CD4-positive, alpha-beta T cell treated with Interleukin-4 for 4 hours (primary cell): ENCODE measurements around the gene LRRC59.
"Not testable (repeated sequence)": the region's sequence is repeated elsewhere in the genome, so short reads cannot be mapped to it uniquely, and the experiment has no call there.

Source experiments
- DNase-seq: peaks from one replicate; pipeline ENCODE4 v3.0.0-alpha.2; 2020

LRRC59 gene

DNA sequence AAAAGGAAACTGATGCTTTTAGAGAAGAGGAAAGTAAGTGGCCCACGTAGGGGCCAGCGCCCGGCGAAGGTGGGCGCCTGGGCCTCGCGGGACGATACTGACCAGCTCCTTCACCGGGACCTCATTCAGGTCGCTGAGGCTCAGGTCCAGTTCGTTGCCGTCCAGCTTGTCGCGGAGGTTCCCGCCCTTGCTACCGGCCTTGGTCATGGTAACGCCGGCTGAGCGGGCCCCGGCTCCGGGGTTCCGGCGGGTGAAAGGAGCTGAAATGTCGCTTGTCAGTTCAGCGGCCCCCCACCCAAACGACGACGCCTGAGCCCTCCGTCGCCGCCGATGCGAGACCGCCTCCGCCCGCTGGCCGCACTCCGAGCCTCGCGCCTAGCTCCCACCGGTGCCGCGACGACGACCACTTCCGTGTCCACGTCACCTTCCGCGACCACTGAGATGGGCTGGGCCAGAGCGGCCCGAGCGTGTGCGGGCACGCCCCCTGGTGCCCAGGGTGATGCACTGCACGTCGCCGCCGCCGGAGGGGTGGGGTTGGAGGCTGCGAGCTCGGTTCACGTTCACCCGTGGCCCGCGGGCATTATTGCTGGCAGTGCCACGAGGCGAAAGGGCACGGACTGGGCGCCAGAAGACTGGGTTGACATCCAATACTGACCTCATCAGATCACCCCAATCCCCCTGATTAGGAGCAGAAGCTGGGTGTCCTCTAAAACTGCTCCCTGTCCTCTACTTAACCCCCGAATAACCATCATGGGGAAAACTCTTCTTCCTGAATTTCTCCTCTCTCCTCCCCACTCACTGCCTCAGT lies at the start of gene LRRC59:
Gene LRRC59, minus strand, starts transcription at position 413 of the 808 bp plus-strand sequence. Its CDS starts 206 bp downstream, at position 207.
- peak; percentile 88 for DNase-seq

- no peak for DNase-seq
Observed at GRCh38 chr17:50445730-50446325, 48.5 kb upstream of the LRRC59 start.

DNA sequence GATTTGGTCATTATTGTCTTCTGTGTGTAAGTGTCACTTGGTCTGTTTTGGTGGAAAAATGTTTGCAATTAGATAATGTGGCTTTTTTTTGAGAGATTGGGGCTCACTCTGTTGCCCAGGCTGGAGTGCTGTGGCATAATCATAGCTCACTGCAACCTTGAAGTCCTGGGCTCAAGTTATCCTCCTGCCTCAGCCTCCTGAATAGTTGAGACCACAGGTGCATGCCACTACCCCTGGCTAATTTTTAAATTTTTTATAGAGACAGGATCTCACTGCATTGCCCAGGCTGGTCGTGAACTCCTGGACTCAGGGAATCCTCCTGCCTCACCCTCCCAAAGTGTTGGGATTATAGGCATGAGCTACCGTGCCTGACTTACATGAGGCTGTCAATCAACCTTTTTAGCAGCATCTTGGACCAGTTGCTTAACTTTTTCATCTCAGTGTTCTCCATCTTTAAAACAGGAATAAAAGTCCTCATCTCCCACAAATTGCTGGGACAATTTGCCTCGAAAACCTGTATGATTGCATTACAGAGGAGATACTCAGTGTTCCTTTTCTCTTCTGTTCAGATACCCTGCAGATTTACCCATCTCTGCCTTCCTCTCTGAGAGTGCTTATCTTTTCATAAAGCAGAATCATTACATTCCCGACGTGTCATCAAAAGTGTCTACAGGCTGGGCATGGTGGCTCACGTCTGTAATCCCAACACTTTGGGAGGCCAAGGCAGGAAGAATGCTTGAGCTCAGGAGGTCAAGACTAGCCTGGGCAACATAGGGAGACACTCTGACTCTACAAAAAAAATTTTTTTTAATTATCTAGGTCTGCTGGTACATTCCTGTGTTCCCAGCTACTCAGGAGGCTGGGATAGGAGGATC lies 47.8 kb upstream of the LRRC59 start:
- no peak for DNase-seq

DNA sequence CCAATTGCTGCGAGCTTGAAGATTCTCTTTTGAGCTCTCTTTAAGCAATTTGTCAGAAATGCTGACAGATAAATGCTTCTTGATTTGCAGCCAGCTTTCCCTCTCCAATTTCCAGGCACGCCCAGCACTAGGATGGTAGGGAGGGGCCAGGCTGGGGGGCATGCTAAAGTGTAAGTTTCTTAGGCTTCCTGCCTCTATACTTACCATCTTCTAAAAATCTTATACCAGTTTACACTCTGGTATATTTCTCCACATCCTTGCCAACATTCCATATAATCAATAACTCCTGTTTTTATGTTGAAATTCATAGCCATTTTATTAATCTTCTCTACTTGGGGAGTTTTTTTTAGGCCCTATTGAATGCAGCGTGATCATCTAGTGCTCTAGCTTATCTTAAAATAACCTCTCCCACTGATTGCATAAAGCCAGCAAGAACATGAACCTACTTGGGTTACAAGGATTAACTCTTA lies 46.2 kb upstream of the LRRC59 start:
- no peak for DNase-seq

GRCh38 chr17:50440838-50441829 lies 43.8 kb upstream of the LRRC59 start:
- DNase-seq = no peak

DNA sequence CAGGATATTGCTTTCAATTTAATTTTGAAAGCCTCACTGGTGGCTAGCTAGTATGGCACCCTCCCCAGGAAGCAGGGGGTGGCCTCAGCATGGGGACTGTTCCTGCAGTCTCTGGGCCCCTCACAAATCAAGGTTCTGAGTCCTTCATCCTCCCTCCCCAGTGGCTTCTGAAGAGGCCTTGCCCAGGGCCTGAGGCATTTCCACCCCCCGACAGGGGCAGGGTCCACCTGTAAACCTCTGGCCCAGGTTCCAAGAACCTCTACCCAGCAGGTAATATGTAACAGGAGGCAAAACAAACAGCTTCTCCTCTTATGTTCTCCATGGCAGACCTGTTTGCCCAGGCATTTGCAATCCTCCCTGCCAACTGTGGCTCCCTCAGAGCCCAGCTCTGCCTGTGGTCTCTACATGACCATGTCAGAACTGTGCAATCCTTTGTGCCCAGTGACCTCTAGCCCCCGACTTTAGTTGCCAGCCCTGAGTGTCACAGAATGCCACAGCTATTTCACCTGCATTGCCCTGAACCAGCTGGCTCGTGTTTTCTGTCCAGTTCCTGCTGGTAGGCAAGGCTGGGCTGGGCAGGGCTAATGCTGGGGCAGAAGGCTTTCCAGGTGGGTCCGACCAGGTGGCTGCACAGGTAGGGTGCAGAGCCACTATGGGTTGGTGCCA lies 43.0 kb upstream of the LRRC59 start:
- DNase-seq = no peak

DNA sequence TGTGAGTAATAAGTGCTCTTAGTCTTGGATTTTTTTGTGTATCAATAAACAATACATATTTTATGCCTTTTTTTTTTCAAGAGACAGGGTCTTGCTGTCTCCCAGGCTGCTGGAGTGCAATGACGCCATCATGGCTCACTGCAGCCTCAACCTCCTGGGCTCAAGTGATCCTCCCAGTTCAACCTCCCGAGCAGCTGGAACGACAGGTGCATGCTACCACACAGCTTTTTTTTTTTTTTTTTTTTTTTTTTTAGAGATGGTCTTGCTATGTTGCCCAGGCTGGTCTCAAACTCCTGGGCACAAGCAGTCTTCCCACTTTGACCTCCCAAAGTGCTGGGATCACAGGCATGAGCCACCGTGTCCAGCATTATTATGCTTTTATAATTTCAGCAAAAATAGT lies 41.7 kb upstream of the LRRC59 start:
- DNase-seq = no peak

DNA sequence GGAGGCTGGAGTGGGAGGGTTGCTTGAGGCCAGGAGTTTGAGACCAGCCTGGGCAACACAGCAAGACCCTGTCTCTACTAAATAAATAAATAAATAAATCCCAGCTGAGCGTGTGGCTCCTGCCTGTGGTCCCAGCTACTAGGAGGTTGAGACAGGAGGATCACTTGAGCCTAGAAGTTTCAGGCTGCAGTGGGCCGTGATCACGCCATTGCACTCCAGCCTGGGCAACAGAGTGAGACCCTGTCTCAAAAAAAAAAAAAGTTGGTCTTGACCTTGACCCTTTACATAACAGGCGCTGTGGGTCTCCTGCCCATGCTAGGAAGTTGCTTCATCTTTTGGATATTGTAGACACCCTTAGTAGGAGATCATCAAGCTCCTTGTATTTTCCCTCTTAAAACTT lies 40.1 kb upstream of the LRRC59 start:
- no peak for DNase-seq

- no peak for DNase-seq
Observed at GRCh38 chr17:50432125-50432762, 34.9 kb upstream of the LRRC59 start.

- no peak for DNase-seq
Observed at GRCh38 chr17:50430821-50431618, 33.7 kb upstream of the LRRC59 start.

- DNase-seq = no peak
Observed at GRCh38 chr17:50429793-50430192, 32.5 kb upstream of the LRRC59 start.

DNA sequence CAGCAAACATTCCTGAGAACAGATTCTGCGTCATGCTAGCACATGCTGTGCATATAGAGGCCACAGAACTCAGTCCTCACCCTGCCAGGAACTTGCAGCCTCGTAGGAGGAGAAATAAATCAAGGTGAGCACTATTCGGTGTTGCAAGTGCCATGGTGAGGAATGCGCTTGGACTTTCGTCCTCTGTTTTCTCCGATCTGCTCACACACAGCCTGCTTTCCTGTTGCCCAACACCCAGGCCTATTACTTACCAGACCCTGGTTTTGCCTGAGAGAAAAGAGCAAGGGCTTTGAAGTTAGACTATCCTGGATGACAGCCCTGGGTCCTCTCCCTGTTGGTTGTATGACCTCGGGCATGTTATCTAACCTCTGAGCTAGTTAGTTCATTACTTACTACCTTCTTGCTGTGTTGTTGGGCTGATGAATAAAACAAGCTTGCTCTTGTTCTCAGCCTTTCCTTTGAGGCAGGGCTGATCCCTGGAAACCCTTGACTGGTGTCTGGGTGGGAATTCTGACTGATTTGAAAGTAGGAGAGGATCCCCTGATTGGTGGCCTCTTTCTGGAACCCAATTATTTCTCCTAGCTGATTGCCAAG lies 31.6 kb upstream of the LRRC59 start:
- DNase-seq = no peak

DNA sequence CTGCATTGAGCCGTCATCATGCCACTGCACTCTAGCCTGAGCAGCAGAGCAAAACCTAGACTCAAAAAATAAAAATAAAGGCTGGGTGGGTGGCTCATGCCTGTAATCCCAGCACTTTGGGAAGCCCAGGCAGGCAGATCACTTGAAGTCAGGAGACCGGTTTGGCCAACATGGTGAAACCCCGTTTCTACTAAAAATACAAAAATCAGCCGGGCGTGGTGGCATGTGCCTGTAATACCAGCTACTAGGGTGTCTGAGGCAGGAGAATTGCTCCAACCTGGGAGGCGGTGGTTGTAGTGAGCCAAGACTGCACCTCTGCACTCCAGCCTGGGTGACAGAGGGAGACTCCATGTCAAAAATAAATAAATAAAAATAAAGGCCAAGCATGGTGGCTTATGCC lies 30.8 kb upstream of the LRRC59 start:
- not testable (repeated sequence) for DNase-seq

DNA sequence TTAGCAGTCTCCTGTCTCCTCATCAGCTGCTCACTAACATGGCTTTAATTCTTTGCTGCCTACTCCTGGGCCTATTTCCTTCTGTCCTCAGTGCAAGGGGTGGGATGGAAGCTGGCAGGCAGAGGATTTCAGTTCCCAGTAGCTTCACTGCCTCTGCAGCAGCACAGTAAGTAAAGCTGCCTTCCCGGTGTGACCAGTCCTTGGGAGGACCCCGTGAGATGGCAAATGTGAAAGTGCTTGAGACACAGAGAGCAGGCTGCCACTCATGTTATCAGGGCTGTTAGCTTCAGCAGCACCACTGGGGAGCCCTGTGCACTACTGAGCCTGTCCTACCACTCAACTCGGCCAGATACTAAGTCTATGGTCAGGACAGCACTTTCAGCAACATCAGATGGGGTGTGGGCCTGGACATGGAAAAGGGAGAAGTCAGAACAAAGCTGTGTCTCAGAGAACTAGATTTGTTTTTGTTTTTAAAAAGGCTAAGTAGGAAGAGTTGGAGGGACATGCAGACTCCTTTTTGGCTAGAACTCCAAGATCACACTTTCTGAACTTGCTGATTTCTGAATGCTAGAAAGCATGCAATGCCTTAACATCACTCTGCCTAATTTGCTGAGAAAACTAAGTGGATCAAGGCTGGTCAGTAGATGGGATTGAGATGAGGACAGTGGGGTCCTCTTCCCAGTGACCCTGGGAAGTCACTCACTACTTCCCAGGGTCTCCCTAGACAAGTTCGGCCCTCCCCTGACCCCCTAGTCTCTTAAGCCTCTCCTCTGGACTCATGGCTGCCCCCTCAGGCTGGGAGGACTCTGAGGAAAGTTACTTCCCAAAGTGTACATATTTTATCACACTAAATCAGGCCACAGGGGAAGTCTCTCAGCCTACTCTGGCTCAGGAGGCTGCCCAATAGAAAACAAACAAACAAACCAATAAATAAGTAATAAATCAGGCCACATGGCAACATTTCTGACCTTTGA lies 29.8 kb upstream of the LRRC59 start:
- DNase-seq = peak; percentile 20

- no peak for DNase-seq
Observed at GRCh38 chr17:50426472-50426782, 29.1 kb upstream of the LRRC59 start.

DNA sequence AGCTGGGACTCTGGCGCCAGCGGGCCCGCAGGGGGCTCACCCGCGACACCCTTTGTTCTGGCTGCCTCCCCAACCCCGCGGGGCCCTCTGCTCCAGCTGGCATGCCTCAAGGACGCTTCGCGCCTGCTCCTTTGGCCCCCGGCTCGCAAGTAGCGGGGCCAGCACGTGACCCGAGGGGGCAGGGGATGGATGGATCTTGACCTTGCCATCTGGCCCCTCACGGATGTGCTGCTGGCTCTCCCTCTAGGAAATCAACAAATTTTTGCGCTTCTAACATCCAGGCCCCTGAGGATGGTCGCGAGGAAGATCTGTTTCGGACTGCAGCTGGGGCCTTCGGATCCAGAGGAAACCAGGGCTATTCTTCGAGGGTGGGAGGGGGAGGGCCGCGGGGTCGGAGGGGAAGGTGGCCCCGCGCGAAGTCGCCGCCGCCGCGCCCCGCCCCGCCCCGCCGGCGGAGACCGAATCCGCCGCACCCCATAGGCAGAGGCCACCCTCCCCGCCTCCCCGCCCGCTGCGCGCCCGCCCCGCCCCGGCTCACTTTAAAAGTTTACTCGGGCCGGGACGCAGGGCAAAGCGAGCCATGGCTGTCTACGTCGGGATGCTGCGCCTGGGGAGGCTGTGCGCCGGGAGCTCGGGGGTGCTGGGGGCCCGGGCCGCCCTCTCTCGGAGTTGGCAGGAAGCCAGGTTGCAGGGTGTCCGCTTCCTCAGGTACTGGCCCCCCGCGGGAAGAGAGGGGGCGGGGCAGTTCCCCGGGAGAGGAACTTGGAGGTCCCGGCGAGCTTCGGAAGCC lies 28.6 kb upstream of the LRRC59 start, which contains the start of gene ACSF2:
Gene ACSF2, plus strand, starts transcription at position 537 of the 790 bp plus-strand sequence. Its CDS starts 44 bp downstream, at position 581.
- DNase-seq = peak; percentile 57

- DNase-seq = no peak
Observed at GRCh38 chr17:50424996-50425681, 27.8 kb upstream of the LRRC59 start.
